Measurements from ENCODE around the gene PDZRN4. TPM values are rescaled to one million over a fixed set of nuclear protein-coding genes. Genes with fewer than 3 reads are reported as not detected.

Gene PDZRN4
- total and polyA plus RNA-seq, 8 donors, result 0.11 to 0.76 (median 0.34) TPM

DNA sequence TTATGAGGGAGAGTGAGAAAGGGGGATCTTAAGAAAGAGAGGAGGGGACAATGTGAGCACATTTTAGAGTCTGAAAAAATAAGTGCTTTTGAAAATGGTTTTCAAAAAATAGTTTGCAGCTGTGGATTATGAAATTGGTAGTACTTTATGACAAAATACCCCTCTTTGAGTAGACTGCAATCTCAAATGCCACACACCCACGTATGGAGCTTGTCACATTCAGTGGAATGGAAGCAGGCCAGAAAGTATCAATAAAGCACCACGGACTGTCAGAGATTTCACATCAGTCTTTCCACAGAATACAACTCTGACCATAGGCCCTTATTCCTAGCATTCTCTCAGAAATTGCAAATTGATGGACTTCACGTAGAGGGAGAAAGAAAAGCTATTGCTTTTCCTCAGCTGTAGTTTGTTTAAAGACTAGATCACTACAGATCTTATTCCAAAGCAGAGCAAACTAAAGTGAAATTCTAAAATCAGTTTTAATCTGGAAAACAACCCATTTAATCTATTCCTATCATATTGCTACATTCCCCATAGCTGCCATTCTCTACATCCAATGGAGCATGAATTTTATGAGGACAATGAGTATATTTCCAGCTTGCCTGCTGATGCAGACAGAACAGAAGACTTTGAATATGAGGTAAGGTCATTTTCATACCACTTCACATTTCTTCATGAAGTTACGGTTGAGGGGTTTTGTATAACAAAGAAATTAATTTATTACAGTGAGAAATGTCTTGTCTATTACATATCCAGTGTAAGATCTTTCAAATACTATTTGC lies 321.3 kb downstream of the PDZRN4 start:
- Histone ChIP-seq H3K9me3 (no peaks in the 10 kb centered on the region), H3K4me3 (no peak overlapping the region), H3K36me3 (no peaks in the 10 kb centered on the region), H3K4me1 (peaks cover 0 to 5% of the 10 kb centered on the region in 2 donors), H3K27me3 (no peaks in the 10 kb centered on the region), H3K27ac (no peak overlapping the region)
- intact Hi-C loops (cut with DNase I), result no loop called here
- DNase-seq (no peak), ATAC-seq (no peak)
- no peak for TF ChIP-seq CTCF (IDR thresholded peaks at IDR 0.05)

DNA sequence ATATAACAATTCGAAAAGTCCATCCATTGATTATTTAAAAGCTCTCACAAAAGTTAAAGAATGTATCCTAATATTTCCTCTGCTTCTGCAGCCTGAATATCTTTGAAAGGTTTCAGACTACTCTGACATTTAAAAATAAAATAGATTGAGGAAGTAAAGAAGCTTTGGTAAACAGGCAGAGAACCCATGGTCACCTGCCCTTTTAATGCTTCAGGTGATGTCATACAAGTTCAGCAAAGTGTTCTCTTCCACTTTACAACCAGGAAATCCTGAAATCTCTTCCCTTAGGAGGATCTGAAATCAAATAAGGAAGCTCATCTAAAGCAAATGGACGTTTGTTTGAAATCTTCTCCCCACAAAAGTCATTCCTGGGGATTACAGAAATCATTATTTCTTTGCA lies 322.4 kb downstream of the PDZRN4 start:
- Histone ChIP-seq H3K27ac (no peak overlapping the region), H3K4me3 (no peak overlapping the region), H3K4me1 (peaks cover 0 to 5% of the 10 kb centered on the region in 2 donors), H3K27me3 (no peaks in the 10 kb centered on the region), H3K9me3 (no peaks in the 10 kb centered on the region), H3K36me3 (no peaks in the 10 kb centered on the region)
- intact Hi-C loops (cut with DNase I), result no loop called here
- ATAC-seq (no peak), DNase-seq (no peak)
- no peak for TF ChIP-seq CTCF (IDR thresholded peaks at IDR 0.05)

GRCh38 chr12:41511247-41511646 lies 323.1 kb downstream of the PDZRN4 start:
- TF ChIP-seq CTCF (IDR thresholded peaks at IDR 0.05), result no peak
- peaks cover 0 to 5% of the 10 kb centered on the region in 2 donors for H3K4me1 ChIP-seq
- DNase-seq (no peak), ATAC-seq (no peak)
- intact Hi-C loops (cut with DNase I), result no loop called here
- H3K4me3 ChIP-seq, result no peak overlapping the region
- H3K27ac ChIP-seq, result no peak overlapping the region
- H3K36me3 ChIP-seq, result no peaks in the 10 kb centered on the region
- H3K27me3 ChIP-seq, result no peaks in the 10 kb centered on the region
- no peaks in the 10 kb centered on the region for H3K9me3 ChIP-seq

DNA sequence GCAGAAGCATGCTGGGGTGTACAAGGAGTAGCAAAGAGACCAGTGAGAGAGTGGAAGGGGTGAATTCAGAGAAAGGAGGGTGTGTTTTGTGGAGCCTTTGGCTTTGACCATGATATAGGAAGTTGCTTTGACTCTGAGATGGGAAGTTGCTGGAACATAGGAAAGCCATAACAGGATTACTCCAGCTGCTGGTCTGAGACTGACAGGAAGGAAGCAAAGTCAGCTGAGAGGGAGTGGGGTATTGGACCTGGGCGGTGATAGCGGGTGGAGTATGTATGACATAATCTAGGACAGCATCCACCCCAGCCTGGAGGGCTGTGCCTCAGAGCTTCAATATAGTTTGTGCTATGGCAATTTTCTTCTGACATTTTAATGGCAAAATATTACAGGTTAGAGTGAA lies 324.4 kb downstream of the PDZRN4 start:
- Histone ChIP-seq H3K4me3 (no peak overlapping the region), H3K27me3 (no peaks in the 10 kb centered on the region), H3K27ac (peak overlapping the region in 1 of 2 donors; percentile 28), H3K9me3 (no peaks in the 10 kb centered on the region), H3K4me1 (peaks cover 0 to 5% of the 10 kb centered on the region in 2 donors), H3K36me3 (no peaks in the 10 kb centered on the region)
- intact Hi-C loops (cut with DNase I), result no loop called here
- peak in 1 of 4 donors; percentile 11 for DNase-seq
- peak; percentile 42 for ATAC-seq
- TF ChIP-seq CTCF (IDR thresholded peaks at IDR 0.05), result no peak

- intact Hi-C loops (cut with DNase I), result no loop called here
- Histone ChIP-seq H3K4me3 (no peak overlapping the region), H3K27me3 (no peaks in the 10 kb centered on the region), H3K36me3 (no peaks in the 10 kb centered on the region), H3K9me3 (no peaks in the 10 kb centered on the region), H3K27ac (no peak overlapping the region), H3K4me1 (peaks cover 0 to 5% of the 10 kb centered on the region in 2 donors)
- ATAC-seq, result peak; percentile 86
- TF ChIP-seq CTCF (IDR thresholded peaks at IDR 0.05), result no peak
- DNase-seq, result peak in 1 of 4 donors; percentile 33
Observed at GRCh38 chr12:41514021-41514777, 326.1 kb downstream of the PDZRN4 start.

Data from left lung (tissue), 10 donors.